ENCODE data around the gene LHFPL2. TPM values are rescaled to one million over a fixed set of nuclear protein-coding genes. Genes with fewer than 3 reads are reported as not detected.

LHFPL2 gene
- total and polyA plus RNA-seq, 3 experiments from 2014 or later, result 0.20 to 1.2 (median 0.84) TPM

DNA sequence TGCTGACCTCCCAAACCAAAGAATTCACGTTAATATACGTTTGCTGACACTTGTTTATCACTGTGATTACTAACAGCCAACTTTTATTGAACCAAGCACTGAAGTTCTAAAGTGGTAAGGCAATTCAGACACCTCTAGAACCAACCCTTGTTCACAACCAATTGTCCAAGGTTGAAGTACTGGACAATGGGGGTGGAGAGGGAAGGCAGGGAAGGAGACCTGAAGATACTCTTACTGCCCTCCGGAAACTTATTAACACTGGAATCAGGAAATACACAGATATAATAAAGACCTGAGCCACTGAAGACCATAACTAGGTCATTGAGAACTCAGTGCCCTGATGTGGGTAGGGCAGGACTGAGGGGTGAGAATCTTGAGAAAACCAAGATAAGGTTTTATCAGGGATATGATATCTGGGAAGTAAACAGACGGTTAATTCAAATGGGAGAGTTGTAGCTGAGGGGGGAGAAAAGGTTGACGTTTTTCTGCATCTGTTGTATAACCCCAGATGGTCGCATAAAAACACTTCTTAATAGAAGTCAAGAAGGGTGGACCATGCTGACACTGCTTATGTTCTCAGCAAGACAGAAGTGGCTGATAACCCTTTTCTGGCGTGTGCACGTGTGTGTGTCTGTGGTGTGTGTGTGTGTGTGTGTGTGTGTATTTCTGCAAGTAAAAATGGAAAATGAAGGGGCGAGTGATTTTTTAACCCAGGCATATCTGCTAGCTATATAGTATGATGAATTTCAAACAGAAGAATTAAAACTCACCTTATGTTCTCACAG is 125.9 kb downstream of the LHFPL2 start:
- POLR2A ChIA-PET, result no interaction called here
- H3K4me1 Mint-ChIP-seq, result no peaks in the 10 kb centered on the region

DNA sequence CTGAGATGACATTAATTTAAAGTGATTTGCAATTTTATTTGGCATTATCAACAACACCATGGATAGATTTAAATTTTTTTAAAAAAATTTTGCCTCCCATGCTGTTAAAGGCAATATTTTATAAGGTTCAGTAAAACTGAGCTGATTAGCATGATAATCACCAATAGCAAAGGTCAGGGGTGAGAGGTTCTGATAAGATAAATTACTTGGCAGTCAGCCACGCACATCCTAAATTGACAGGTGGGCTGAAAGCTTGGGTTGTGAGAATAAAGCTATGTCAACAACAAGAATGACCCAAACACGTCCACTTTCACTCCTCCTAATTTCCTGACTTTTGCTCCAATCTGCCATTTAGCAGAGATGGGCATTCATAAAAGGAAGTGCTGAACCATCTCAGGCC is 127.1 kb downstream of the LHFPL2 start:
- Histone ChIP-seq H3K9me3 (ENCODE audit: low read length) (no peaks in the 10 kb centered on the region), H3K4me1 (ENCODE audit: insufficient read depth, low read length) (no peaks in the 10 kb centered on the region), H3K27me3 (ENCODE audit: insufficient read depth, low read length, poor library complexity, severe bottlenecking) (no peaks in the 10 kb centered on the region), H3K36me3 (ENCODE audit: insufficient read depth, low read length) (no peaks in the 10 kb centered on the region), H3K4me3 (ENCODE audit: low read length) (no peak overlapping the region), H3K27ac (ENCODE audit: low read depth, low read length) (no peak overlapping the region)
- no peak for DNase-seq
- Mint-ChIP-seq H3K36me3 (no peaks in the 10 kb centered on the region), H3K4me3 (no peak overlapping the region), H3K4me1 (no peaks in the 10 kb centered on the region), H3K27me3 (peaks cover 38 to 60% of the 10 kb centered on the region in 2 donors), H3K27ac (no peak overlapping the region), H3K9me3 (no peaks in the 10 kb centered on the region)
- ChIA-PET POLR2A (no interaction called here), CTCF (interaction anchor here (1.2 kb wide), 1 partner anchor 9 kb away, joined by 3 read pairs; no protein-coding TSS in a partner anchor)

More for the DNA sequence above, 125.9 kb downstream of the LHFPL2 start:
- no peaks in the 10 kb centered on the region for H3K27me3 ChIP-seq (ENCODE audit: insufficient read depth, low read length, poor library complexity, severe bottlenecking)
- H3K4me3 ChIP-seq (ENCODE audit: low read length), result no peak overlapping the region
- H3K4me3 Mint-ChIP-seq, result no peak overlapping the region
- no peaks in the 10 kb centered on the region for H3K9me3 Mint-ChIP-seq
- H3K36me3 Mint-ChIP-seq, result no peaks in the 10 kb centered on the region
- H3K4me1 ChIP-seq (ENCODE audit: insufficient read depth, low read length), result no peaks in the 10 kb centered on the region
- H3K27ac Mint-ChIP-seq, result no peak overlapping the region
- no peak overlapping the region for H3K27ac ChIP-seq (ENCODE audit: low read depth, low read length)
- CTCF ChIA-PET, result no interaction called here
- peaks cover 30 to 51% of the 10 kb centered on the region in 2 donors for H3K27me3 Mint-ChIP-seq
- no peaks in the 10 kb centered on the region for H3K9me3 ChIP-seq (ENCODE audit: low read length)
- DNase-seq, result no peak
- H3K36me3 ChIP-seq (ENCODE audit: insufficient read depth, low read length), result no peaks in the 10 kb centered on the region

DNA sequence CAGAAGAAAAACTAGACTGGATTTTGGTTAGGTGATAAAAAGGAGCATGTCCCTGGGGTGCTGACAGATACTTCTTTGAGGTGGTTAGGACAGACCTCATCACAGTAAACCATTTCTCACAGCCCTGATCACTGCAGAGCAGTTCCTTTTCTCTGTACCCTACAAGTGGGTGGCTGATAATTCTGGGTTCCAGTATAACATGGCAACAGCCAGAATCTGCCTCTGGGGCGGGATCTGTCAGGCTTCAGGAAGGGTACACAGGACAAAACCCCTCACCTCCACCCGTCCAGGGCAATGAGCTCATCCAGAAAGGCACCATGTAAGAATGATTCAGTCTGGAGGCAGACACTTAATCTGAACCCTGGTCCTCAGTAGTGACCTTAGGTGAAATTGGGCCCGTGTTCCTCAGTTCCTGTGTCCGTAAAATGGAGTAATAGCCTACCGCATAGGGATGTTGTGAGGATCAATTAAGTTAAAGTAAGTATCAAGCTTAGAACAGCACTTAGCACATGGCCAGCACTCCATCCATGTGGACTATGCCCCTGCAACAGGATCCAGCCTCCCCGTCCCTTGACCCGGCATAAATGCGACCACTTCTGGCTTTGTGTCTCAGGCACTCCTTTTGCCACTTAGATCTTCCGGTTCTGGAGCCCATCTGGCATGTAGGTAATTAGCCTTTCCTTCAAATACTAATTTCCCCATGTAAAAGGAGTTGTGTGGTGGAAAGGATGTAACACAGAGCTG is 129.2 kb downstream of the LHFPL2 start:
- Histone ChIP-seq H3K9me3 (ENCODE audit: low read length) (no peaks in the 10 kb centered on the region), H3K27me3 (ENCODE audit: insufficient read depth, low read length, poor library complexity, severe bottlenecking) (no peaks in the 10 kb centered on the region), H3K36me3 (ENCODE audit: insufficient read depth, low read length) (no peaks in the 10 kb centered on the region), H3K27ac (ENCODE audit: low read depth, low read length) (no peak overlapping the region), H3K4me1 (ENCODE audit: insufficient read depth, low read length) (no peaks in the 10 kb centered on the region), H3K4me3 (ENCODE audit: low read length) (no peak overlapping the region)
- H3K27me3 Mint-ChIP-seq, result peaks cover 39 to 74% of the 10 kb centered on the region in 2 donors
- no peak for DNase-seq
- no peaks in the 10 kb centered on the region for H3K9me3 Mint-ChIP-seq
- no peak overlapping the region for H3K4me3 Mint-ChIP-seq
- ChIA-PET CTCF (interaction anchor here (1.0 kb wide), 1 partner anchor 11 kb away, joined by 4 read pairs; no protein-coding TSS in a partner anchor), POLR2A (no interaction called here)
- H3K36me3 Mint-ChIP-seq, result no peaks in the 10 kb centered on the region
- no peaks in the 10 kb centered on the region for H3K4me1 Mint-ChIP-seq
- no peak overlapping the region for H3K27ac Mint-ChIP-seq

DNA sequence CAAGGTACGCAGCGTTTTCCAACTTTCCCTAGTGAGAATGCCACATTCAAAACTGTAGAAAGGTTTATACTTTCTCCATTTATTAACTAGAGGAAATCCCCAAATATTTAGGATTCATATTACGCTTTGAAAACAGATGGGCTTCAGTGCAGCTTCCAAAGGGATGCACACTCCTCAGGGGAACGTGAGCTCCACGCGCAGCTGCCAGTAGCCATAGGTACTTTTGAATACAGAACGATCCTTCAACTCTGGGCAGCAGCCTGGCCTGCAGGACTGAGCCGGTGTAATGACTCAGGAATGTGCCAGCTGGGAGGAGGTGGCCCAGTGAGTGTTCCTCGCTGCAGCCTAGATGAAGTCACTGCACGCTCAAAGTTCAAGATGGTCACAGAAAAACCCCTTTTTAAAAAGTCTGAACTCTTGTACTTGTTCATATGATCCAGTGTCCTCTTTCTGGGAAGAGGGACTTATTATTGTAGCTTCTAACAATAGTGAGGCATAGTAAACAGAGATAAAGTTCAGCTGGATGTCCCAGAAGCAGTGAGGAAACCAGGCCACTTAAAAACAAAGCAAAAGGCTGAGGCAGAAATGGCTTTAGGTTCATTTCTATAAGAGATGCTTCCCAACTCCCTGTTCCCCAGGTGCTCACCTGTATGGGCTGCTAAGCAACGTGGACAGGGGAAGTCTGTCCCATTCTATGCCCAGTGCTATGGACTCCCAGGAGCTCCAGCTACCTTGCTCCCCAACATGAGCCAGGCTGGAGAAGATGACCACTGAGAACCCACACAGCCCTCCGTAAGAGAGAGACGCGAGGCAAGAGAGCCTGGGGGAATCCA is 130.0 kb downstream of the LHFPL2 start:
- no peak for DNase-seq
- H3K4me1 ChIP-seq (ENCODE audit: insufficient read depth, low read length), result no peaks in the 10 kb centered on the region
- ChIA-PET CTCF (no interaction called here), POLR2A (no interaction called here)
- no peak overlapping the region for H3K4me3 Mint-ChIP-seq
- no peak overlapping the region for H3K27ac ChIP-seq (ENCODE audit: low read depth, low read length)
- H3K27me3 Mint-ChIP-seq, result peaks cover 39 to 79% of the 10 kb centered on the region in 2 donors
- no peak overlapping the region for H3K4me3 ChIP-seq (ENCODE audit: low read length)
- no peaks in the 10 kb centered on the region for H3K36me3 ChIP-seq (ENCODE audit: insufficient read depth, low read length)
- no peaks in the 10 kb centered on the region for H3K27me3 ChIP-seq (ENCODE audit: insufficient read depth, low read length, poor library complexity, severe bottlenecking)
- no peaks in the 10 kb centered on the region for H3K9me3 Mint-ChIP-seq
- no peaks in the 10 kb centered on the region for H3K9me3 ChIP-seq (ENCODE audit: low read length)
- H3K27ac Mint-ChIP-seq, result no peak overlapping the region
- H3K4me1 Mint-ChIP-seq, result no peaks in the 10 kb centered on the region
- H3K36me3 Mint-ChIP-seq, result no peaks in the 10 kb centered on the region

DNA sequence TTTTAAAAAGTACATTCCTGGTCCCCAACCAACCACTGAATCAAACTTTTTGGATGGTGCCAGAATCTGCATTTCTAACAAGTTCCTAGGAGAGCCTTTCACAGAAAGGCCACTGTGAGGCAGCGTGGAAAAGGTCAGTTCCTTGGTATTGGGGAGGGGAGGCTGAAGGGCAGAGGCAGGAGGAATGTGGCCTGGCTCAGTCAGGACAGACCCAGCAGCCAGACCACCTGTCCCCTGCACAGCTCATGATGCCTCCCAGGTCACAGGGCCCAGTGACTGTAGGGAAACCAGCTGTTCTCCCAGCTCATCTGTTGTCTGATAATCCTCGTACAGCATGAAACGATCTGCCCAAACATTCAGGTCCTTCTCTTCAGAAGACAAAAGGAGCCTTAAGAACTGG is 132.9 kb downstream of the LHFPL2 start:
- Histone ChIP-seq H3K9me3 (ENCODE audit: low read length) (no peaks in the 10 kb centered on the region), H3K27ac (ENCODE audit: low read depth, low read length) (no peak overlapping the region), H3K27me3 (ENCODE audit: insufficient read depth, low read length, poor library complexity, severe bottlenecking) (no peaks in the 10 kb centered on the region), H3K4me1 (ENCODE audit: insufficient read depth, low read length) (no peaks in the 10 kb centered on the region), H3K36me3 (ENCODE audit: insufficient read depth, low read length) (no peaks in the 10 kb centered on the region), H3K4me3 (ENCODE audit: low read length) (no peak overlapping the region)
- DNase-seq, result no peak
- peaks cover 0 to 2% (median 0%) of the 10 kb centered on the region in 3 donors for H3K4me1 Mint-ChIP-seq
- ChIA-PET POLR2A (no interaction called here), CTCF (no interaction called here)
- no peaks in the 10 kb centered on the region for H3K36me3 Mint-ChIP-seq
- H3K4me3 Mint-ChIP-seq, result no peak overlapping the region
- H3K9me3 Mint-ChIP-seq, result no peaks in the 10 kb centered on the region
- peaks cover 39 to 83% of the 10 kb centered on the region in 2 donors for H3K27me3 Mint-ChIP-seq
- no peak overlapping the region for H3K27ac Mint-ChIP-seq

DNA sequence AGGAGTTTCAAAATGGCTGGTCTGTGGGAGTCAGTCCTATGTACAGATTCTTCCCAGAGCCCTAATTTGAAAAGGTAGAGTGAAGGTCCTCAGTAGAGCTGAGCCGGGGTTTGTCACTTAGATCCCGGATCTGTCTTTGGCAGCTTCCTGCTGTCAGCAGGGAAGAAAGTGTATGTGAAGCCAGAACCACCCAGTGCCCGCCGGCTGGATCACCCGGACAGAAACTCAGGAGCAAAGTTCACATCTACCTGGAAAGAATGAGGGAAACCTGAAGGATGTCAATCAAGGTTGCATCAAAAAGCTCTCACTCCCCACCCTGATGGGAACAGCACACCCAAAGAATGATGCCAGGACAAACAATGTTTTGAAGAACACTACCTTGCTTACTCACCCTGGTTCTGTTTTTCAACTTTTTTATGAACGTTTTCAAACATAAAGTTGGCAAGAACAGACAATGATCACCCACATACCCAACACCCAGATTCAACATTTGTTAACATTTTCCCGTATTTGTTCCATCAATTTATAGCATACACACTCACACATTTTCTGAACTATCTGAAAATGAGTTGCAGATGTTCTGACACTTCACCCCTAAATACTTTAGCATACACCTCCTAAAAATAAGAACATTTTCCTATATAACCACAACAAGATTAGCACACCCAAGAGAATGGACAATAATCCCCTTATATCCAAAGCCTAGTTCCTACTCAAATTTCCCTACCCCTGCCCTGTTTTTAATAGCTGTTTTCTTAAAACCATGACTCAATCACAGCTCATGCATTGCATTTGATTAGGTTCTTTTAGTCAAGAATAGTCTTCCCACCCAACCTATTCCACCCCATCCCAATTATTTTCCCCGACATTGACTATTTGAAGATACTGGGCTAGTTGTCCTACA is 133.9 kb downstream of the LHFPL2 start:
- no peak overlapping the region for H3K4me3 Mint-ChIP-seq
- H3K9me3 ChIP-seq (ENCODE audit: low read length), result no peaks in the 10 kb centered on the region
- H3K4me1 ChIP-seq (ENCODE audit: insufficient read depth, low read length), result peaks cover 3% of the 10 kb centered on the region
- DNase-seq, result no peak
- ChIA-PET CTCF (no interaction called here), POLR2A (no interaction called here)
- H3K27me3 ChIP-seq (ENCODE audit: insufficient read depth, low read length, poor library complexity, severe bottlenecking), result peaks cover 4% of the 10 kb centered on the region
- H3K27ac ChIP-seq (ENCODE audit: low read depth, low read length), result no peak overlapping the region
- H3K4me1 Mint-ChIP-seq, result peaks cover 5 to 10% (median 5%) of the 10 kb centered on the region in 3 donors
- peaks cover 37 to 79% of the 10 kb centered on the region in 2 donors for H3K27me3 Mint-ChIP-seq
- no peak overlapping the region for H3K27ac Mint-ChIP-seq
- H3K9me3 Mint-ChIP-seq, result no peaks in the 10 kb centered on the region
- H3K4me3 ChIP-seq (ENCODE audit: low read length), result no peak overlapping the region
- H3K36me3 ChIP-seq (ENCODE audit: insufficient read depth, low read length), result no peaks in the 10 kb centered on the region
- no peaks in the 10 kb centered on the region for H3K36me3 Mint-ChIP-seq

DNA sequence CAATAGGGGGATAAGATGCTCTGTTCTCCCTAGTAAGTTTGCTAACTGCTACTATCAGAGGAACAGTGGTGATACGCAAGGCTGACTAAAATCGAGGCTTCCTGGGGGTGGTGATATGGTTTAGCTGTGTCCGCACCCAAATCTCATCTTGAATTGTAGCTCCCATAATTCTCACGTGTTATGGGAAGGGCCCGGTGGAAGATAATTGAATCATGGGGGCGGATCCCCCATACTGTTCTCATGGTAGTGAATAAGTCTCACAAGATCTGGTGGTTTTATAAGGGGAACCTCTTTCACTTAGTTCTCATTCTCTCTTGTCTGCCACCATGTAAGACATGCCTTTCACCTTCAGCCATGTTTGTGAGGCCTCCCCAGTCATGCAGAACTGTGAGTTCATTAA is 135.1 kb downstream of the LHFPL2 start:
- H3K9me3 ChIP-seq (ENCODE audit: low read length), result no peaks in the 10 kb centered on the region
- H3K4me3 Mint-ChIP-seq, result no peak overlapping the region
- H3K9me3 Mint-ChIP-seq, result no peaks in the 10 kb centered on the region
- H3K36me3 ChIP-seq (ENCODE audit: insufficient read depth, low read length), result no peaks in the 10 kb centered on the region
- H3K4me3 ChIP-seq (ENCODE audit: low read length), result no peak overlapping the region
- no peaks in the 10 kb centered on the region for H3K36me3 Mint-ChIP-seq
- peaks cover 29 to 76% of the 10 kb centered on the region in 2 donors for H3K27me3 Mint-ChIP-seq
- ChIA-PET POLR2A (no interaction called here), CTCF (no interaction called here)
- peaks cover 8% of the 10 kb centered on the region for H3K4me1 ChIP-seq (ENCODE audit: insufficient read depth, low read length)
- H3K4me1 Mint-ChIP-seq, result peaks cover 9 to 18% (median 11%) of the 10 kb centered on the region in 3 donors
- H3K27ac ChIP-seq (ENCODE audit: low read depth, low read length), result no peak overlapping the region
- no peak overlapping the region for H3K27ac Mint-ChIP-seq
- no peak for DNase-seq
- H3K27me3 ChIP-seq (ENCODE audit: insufficient read depth, low read length, poor library complexity, severe bottlenecking), result peaks cover 11% of the 10 kb centered on the region
